Stimulated activated CD8-positive, alpha-beta memory T cell treated with anti-CD3 and anti-CD28 coated beads, Interleukin-15, amount 100 ng/mL, for 48 hours (primary cell): ENCODE data around the gene SERPINE3.

Experiments
- DNase-seq, 2 donors: peaks; one replicate each; pipeline ENCODE4 v3.0.0-alpha.2; 2020; ENCODE audit warnings: low read depth in 2 of 2

Gene SERPINE3

DNA sequence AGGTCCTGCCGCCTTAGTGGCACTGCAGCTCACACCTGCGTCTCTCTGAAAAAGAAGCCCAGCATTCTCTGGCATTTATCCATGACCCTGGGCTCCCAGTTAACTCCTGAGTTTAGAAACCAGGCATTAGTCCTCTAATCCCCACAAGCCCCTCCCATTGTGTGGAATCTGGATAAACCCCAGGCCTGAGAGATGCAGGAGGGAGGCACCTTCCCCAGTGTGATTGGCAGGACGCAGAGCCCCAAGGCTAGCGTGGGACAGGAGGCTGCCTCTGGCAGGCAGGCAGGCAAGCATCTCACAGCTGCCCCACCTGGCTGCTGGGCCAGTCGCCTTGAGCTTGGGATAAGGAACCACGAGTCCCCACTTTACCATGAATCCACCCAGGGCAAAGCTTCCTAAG, 11.0 kb upstream of the SERPINE3 start:
- no peak for DNase-seq

GRCh38 chr13:51329606-51330005, 9.9 kb upstream of the SERPINE3 start:
- no peak for DNase-seq

GRCh38 chr13:51330791-51331190, 8.7 kb upstream of the SERPINE3 start:
- no peak for DNase-seq

DNA sequence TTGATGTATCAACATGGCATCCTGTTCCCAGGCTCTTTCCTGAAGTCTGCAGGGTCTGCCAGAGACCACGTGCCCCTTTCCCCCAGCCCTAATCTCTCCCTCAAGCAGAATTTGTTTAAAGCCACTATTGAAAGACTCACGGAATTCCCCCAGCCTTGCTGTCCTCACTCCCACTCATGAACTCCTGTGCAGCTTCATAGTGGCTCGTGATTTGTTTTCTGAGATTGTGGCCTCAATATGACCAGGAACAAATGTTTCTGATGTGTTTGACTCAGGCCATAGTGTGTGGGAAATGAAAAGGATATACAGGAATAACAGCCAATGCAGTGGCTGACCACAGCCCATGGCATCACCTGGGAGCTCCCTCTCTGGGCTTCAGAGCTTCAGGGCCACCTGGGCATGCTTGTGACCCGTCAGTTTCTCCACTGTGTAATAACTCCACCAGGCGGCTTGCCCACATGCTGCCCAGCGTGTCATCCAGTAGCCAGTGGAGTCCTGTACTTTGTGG, 8.1 kb upstream of the SERPINE3 start:
- DNase-seq: peak in 1 of 2 donors; percentile 10

DNA sequence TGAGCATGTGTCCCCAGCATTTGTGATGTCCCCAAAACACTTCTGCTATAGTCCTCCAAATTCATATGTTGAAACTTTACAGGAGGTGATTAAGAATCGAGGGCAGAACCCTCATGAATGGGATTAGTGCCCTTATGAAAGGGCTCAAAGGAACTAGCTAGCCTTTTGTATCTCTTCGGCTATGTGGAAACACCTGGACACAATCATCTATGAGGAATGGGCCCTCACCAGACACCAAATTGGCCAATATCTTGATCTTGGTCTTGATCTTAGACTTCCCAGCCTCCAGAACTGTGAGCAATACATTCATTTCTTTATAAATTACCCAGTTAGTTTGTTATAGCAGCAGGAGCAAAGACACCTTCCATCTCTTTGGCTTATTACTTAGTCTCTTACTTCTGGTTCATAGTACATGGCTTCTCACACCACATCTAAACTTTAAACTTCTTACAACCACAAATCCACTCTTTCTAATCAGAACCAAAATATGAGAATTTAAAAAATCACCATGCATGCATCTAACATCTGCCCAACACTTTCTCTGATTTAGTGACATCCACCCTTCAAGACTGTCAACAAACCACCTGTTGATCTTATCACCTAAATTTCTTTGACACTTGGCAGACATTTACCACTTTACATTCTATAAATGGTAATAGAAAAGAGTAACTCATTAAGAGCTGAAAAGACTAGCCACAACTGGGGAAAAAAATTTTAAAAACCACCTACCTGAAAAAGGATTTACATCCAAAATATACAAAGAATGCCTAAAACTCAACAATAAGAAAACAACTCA, 6.7 kb upstream of the SERPINE3 start:
- DNase-seq: no peak

DNA sequence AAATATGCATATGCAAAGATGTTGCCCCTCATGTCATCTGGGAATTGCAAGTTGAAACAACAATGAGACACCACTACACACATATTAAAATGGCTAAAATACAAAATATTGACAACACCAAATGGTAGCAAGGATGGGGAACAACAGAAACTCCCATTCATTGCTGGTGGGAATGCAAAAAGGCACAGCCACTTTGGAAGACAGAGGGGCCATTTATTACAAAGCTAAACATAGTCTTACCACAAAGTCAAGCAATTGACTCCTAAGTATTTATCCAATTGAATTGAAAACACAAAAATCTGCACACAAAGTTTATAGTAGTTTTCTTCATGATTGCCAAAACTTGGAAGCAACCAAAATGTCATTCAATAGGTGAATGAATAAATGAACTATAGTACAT, 6.1 kb upstream of the SERPINE3 start:
- no peak for DNase-seq

DNA sequence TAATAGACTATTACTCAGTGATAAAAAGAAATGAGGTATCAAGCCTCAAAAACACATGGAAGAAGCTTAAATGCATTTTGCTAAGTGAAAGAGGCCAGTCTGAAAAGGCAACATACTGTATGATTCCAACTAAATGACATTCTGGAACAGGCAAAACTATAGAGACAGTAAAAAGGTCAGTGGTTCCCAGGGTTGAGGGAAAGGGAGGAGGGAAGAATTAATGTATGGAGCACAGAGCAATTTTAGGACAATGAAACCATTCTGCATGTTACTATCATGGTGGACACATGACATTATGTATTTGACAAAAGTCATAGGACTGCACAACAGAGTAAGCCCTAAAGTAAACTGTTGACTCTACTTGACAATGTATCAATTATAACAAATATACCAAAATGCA, 5.7 kb upstream of the SERPINE3 start:
- no peak for DNase-seq

DNA sequence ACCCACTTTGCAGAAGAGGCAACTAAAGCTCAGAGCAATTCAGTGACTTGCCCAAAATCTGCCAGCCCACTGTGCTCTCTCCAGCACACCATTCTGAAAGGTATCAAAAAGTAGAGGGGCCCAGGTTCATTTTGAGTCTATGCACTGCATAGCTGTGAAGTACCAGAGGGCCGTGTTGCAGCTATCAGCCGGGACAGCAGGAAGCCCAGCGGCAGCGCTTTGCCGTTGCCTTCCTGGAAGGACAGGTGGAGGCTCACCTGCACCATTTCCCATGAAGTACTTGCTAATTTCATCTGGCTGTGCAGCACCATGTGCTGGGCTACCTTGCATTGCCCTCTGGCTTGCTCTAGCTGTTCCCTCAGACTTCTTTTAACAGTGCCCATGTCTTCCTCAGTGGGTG, 2.7 kb upstream of the SERPINE3 start:
- DNase-seq: no peak

DNA sequence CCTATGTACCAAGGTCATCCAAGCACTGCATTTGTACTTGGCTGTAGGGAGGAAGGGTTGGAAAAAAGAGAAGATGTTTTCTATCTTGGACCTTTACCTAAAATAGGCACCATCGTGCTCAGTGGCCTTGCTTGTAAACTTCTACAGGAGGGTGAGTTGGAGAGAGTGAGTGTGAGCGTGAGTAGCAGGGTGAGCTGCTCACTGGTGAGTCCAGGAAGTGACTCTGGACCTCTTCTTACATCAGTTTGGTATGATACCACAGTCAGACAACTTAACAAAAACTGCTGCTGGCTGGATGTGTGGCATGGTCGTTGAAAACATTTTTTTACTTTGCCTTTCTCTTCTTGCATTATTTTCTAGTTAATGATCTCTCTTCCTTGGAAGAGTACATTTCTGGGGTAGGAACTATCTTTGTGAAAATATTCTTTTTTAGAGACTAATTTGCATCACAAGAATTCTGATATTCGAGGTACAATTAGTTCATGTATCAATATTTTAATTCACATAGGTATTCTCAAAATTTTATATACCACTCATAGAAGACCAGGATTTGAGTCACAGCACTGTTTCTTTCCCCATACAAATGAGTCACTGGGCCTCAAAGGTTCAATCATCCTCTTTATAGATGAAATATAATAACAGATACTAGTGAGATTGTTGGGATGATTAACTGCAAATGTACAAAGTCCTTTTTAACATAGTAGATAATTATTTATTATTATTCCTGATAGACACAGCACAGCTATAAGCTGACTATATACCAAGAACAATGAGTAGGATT, 651 bp downstream of the SERPINE3 start:
- DNase-seq: no peak

GRCh38 chr13:51341232-51341631, 1.7 kb downstream of the SERPINE3 start:
- DNase-seq: no peak

- no peak for DNase-seq
Observed at GRCh38 chr13:51341791-51342190, 2.3 kb downstream of the SERPINE3 start.

- DNase-seq: no peak
Observed at GRCh38 chr13:51342706-51343105, 3.2 kb downstream of the SERPINE3 start.

GRCh38 chr13:51343475-51343874, 4.0 kb downstream of the SERPINE3 start:
- DNase-seq: no peak

DNA sequence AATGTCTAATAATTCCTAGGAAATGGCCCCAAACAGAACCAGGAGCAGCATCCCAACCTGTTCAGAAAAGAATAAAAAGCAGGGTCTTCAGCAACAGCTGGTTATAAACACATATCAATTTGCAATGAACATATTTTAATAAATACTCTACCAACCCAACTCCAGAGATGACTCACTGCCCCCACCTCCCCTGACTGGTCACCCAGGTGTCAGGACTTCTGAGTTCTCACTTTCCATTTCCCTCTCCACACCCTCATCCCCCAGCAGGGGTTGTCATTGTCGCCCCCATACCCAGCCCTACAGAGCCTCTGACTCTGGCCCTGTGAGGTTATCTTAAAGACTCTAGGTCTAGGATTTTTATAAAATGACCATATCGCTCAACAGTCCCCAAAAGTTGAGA, 6.9 kb downstream of the SERPINE3 start:
- DNase-seq: no peak

GRCh38 chr13:51347099-51347498, 7.6 kb downstream of the SERPINE3 start:
- no peak for DNase-seq

GRCh38 chr13:51348069-51348967, 8.8 kb downstream of the SERPINE3 start:
- DNase-seq: no peak

GRCh38 chr13:51349016-51349415, 9.5 kb downstream of the SERPINE3 start:
- DNase-seq: no peak

GRCh38 chr13:51355217-51355616, 15.7 kb downstream of the SERPINE3 start:
- DNase-seq: no peak

GRCh38 chr13:51357928-51358595, 18.6 kb downstream of the SERPINE3 start:
- DNase-seq: no peak

- DNase-seq: no peak
Observed at GRCh38 chr13:51359352-51359751, 19.9 kb downstream of the SERPINE3 start.

DNA sequence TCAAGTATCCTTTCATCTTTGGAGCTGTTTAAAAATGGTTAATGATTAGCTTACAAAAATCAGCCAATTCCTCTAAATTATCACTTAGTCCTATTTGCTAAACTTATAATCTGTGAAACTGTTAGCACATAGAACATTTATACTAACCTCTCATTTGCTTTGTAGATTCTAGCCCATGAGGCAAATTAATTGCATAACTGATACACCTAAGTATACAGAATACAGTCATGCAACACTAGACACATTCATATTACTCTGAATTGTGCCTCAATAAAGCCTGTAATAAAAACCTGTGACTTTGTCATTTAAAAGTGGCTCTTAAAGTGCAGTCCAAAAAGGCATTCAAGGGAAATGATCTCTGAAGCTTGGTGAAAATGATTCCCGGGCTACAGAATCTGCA, 21.0 kb downstream of the SERPINE3 start:
- DNase-seq: no peak
